ENCODE data around the gene ABCA10.

GRCh38 chr17:69268543-69269014, 40.0 kb upstream of the ABCA10 start:
- TF ChIP-seq CTCF (IDR thresholded peaks at IDR 0.05) (no peak), POLR2AphosphoS5 (IDR thresholded peaks at IDR 0.05) (no peak)

All from esophagus muscularis mucosa (tissue), 3 donors.